Fibroblast of lung (primary cell): ENCODE measurements around the gene AFAP1.

Source experiments
- CTCF ChIP-seq, 2 donors: IDR thresholded peaks in 1 of 2; conservative IDR thresholded peaks in 1 of 2; 1 replicate in 1 of 2; 2 replicates in 1 of 2; pipeline ENCODE4 v1.5.1; 2011 to 2012; ENCODE audit warnings: low read length in 2 of 2, control low read depth in 1 of 2, inconsistent platforms in 1 of 2, low read depth in 1 of 2, mild to moderate bottlenecking in 1 of 2
- EZH2 ChIP-seq: IDR thresholded peaks from 2 replicates; pipeline ENCODE4 v1.5.1; 2012; ENCODE audit warnings: low read length, control low read depth, mild to moderate bottlenecking; ENCODE audit errors: missing control alignments

- TF ChIP-seq CTCF (conservative IDR thresholded peaks at IDR 0.05 in 1 of 2, IDR thresholded peaks at IDR 0.05 in 1 of 2; ENCODE audit: low read depth in 1 of 2, low read length in 2 of 2), result no peak
- no peak for TF ChIP-seq EZH2
These were observed 122.9 kb downstream of the AFAP1 start for GRCh38 chr4:7816771-7817170.
